DOHH2 (cell line): ENCODE data around the gene NT5DC3.

Experiments
- CTCF ChIP-seq: fragments of 200-600 bp; sonication (generic); IDR thresholded peaks from one replicate; pipeline ENCODE4 v1.5.1; 2014; ENCODE audit warnings: antibody characterized with exemption, mild to moderate bottlenecking, low read depth, low read length; ENCODE audit not compliant: poor library complexity, severe bottlenecking
- EZH2phosphoT487 ChIP-seq: fragments of 200-600 bp; sonication (generic); IDR thresholded peaks from 2 replicates; pipeline ENCODE4 v1.6.1; 2017; ENCODE audit warnings: borderline replicate concordance, mild to moderate bottlenecking, antibody characterized with exemption, low read length, moderate library complexity, mixed read lengths

GRCh38 chr12:103830730-103831320 lies 10.2 kb downstream of the NT5DC3 start:
- no peak for TF ChIP-seq CTCF
- no peak for TF ChIP-seq EZH2phosphoT487
